GM12878 (cell line): ENCODE data around the gene RNF169. TPM values are rescaled to one million over a fixed set of nuclear protein-coding genes. Genes with fewer than 3 reads are reported as not detected.

Source experiments
- ATF2 ChIP-seq: IDR thresholded peaks from 2 replicates; pipeline ENCODE4 v1.6.1; 2012; ENCODE audit warnings: low read length, inconsistent platforms
- ATF3 ChIP-seq: IDR thresholded peaks from 2 replicates; pipeline ENCODE4 v1.6.1; 2011; ENCODE audit warnings: low read depth, mild to moderate bottlenecking, low read length, moderate library complexity, borderline replicate concordance; ENCODE audit errors: extremely low read depth
- CHD4 ChIP-seq: fragments of 200-600 bp; sonication (generic); IDR thresholded peaks from 2 replicates; pipeline ENCODE4 v1.6.1; 2016; ENCODE audit warnings: mild to moderate bottlenecking
- CREM ChIP-seq: IDR thresholded peaks from 2 replicates; pipeline ENCODE4 v1.6.1; 2014; ENCODE audit warnings: antibody characterized with exemption, low read depth
- FOXM1 ChIP-seq: IDR thresholded peaks from 2 replicates; pipeline ENCODE4 v1.6.1; 2012; ENCODE audit warnings: low read depth, mild to moderate bottlenecking, inconsistent platforms, low read length, moderate library complexity
- HCFC1 ChIP-seq: fragments of 150-350 bp; IDR thresholded peaks from 2 replicates; pipeline ENCODE4 v1.6.1; 2014; ENCODE audit warnings: low read length
- PAX8 ChIP-seq: fragments of 450-650 bp; IDR thresholded peaks from 2 replicates; pipeline ENCODE4 v1.6.1; 2017; ENCODE audit warnings: mild to moderate bottlenecking, moderate library complexity
- PBX3 ChIP-seq: IDR thresholded peaks from 2 replicates; pipeline ENCODE4 v1.6.1; 2011; ENCODE audit warnings: mild to moderate bottlenecking, low read depth, low read length, moderate library complexity; ENCODE audit not compliant: insufficient replicate concordance
- PKNOX1 ChIP-seq: fragments of 450-650 bp; IDR thresholded peaks from 2 replicates; pipeline ENCODE4 v1.6.1; 2016; ENCODE audit warnings: mild to moderate bottlenecking
- RUNX3 ChIP-seq: IDR thresholded peaks from 2 replicates; pipeline ENCODE4 v1.6.1; 2012; ENCODE audit warnings: low read length, inconsistent platforms
- SKIL ChIP-seq: fragments of 450-650 bp; IDR thresholded peaks from 2 replicates; pipeline ENCODE4 v1.6.1; 2017; ENCODE audit warnings: mild to moderate bottlenecking, low read depth, inconsistent platforms; ENCODE audit not compliant: poor library complexity, severe bottlenecking
- SUPT20H ChIP-seq: IDR thresholded peaks from 2 replicates; pipeline ENCODE4 v1.6.1; 2011; ENCODE audit warnings: low read depth, mild to moderate bottlenecking, low read length, moderate library complexity, borderline replicate concordance; ENCODE audit not compliant: control insufficient read depth
- WRNIP1 ChIP-seq: IDR thresholded peaks from 2 replicates; pipeline ENCODE4 v1.6.1; 2011; ENCODE audit warnings: low read depth, low read length, improper control_type of control experiment, borderline replicate concordance
- ZBTB11 ChIP-seq: fragments of 450-650 bp; formaldehyde crosslinking; IDR thresholded peaks from 2 replicates; pipeline ENCODE4 v1.5.0; 2022; ENCODE audit warnings: mild to moderate bottlenecking, missing genetic modification characterization
- ZBTB33 ChIP-seq: fragments of 450-650 bp; IDR thresholded peaks from 2 replicates; pipeline ENCODE4 v1.6.1; 2017; ENCODE audit warnings: mild to moderate bottlenecking
- ZNF207 ChIP-seq: fragments of 450-650 bp; IDR thresholded peaks from 2 replicates; pipeline ENCODE4 v1.6.1; 2014; ENCODE audit warnings: antibody characterized with exemption, mild to moderate bottlenecking, borderline replicate concordance
- polyA plus RNA-seq, 11 experiments: library from polyadenylated mRNA; depleted of rRNA in 4 of 11; unstranded in 6 of 11; stranded (reverse) in 5 of 11; fragments of >200 nt; fragmentation: Nextera tagmentation in 4 of 11; fragmentation: Illumina TruSeq in 1 of 11; extraction: Ambion mirVana in 4 of 11; extraction: Trizol in 1 of 11; gene quantifications; 1 replicate in 1 of 11; 2 replicates in 10 of 11; pipeline versions ENCODE4 v1.2.1 to v1.2.3, GENCODE V29; 2011 to 2016; ENCODE audit warnings: inconsistent platforms in 2 of 11, missing spikeins in 2 of 11, low read depth in 1 of 11
- total RNA-seq, 4 experiments: library from RNA; depleted of rRNA in 3 of 4; stranded (reverse); fragments of >200 nt in 3 of 4; fragmentation: Illumina TruSeq in 1 of 4; extraction: Trizol in 1 of 4; gene quantifications; 2 replicates each; pipeline versions ENCODE4 v1.2.1 to v1.2.3, GENCODE V29; 2013 to 2021

The RNF169 gene
- total and polyA plus RNA-seq, 10 of the 15 experiments (the other 5 are each of a cell fraction or from before 2014, with no cell fraction given) = 0.32 to 13.2 (median 6.4) TPM

- TF ChIP-seq WRNIP1 (no peak), ZNF207 (no peak), CHD4 (no peak), RUNX3 (peak; percentile 17; the same call in 1 of the 2 replicates), ZBTB33 (no peak), PBX3 (no peak), ATF2 (no peak), PAX8 (no peak), FOXM1 (no peak), PKNOX1 (peak; percentile 39; the same call in 1 of the 2 replicates), CREM (no peak), SUPT20H (no peak), SKIL (no peak), ZBTB11 (CRISPR knock-in tag) (no peak), HCFC1 (no peak), ATF3 (no peak)
These were observed 697 bp downstream of the RNF169 start (continued) for GRCh38 chr11:74749127-74749964.
